Activated CD4-positive, alpha-beta T cell treated with anti-CD3 and anti-CD28 coated beads, Interleukin-2, Interleukin-4, amounts not matched to agents 100 ng/mL and 50 ng/mL, durations not matched to agents 16 hours and 8 hours (primary cell): ENCODE measurements around the gene ZBTB20.

ENCODE experiments used
- DNase-seq: peaks from one replicate; pipeline ENCODE4 v3.0.0-alpha.2; 2020; ENCODE audit warnings: low spot score

Gene ZBTB20

DNA sequence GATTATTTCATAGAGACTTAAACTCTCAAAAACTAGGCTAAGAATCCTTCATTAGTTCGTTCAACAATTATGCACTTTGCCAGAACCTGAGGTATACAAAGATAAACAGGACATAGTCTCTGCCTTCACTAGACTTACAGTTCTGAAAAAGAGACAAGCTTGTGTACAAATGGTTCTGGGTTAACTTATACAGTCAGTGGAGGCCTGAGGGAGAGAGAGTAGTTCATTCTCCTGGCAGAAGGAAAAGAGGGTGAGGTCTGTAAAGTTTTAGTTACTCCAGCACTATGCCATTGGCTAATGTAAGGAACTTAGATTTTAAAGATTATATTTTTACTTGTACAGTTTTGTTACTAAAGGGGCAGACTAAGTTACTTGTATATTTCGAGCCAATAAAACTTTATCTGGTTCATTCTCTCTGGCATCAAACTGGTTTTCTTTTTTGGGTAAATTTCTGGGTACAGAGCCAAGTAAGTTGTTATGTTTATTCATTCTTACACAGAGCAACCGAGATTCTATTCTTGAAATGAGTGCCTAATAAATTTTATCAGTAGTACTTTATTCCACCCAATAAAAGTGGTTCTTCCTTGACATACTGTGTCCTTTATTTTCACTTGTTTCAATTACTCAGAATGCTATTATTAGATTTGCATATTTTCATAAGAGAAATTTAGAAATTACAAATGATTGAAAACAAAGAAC is 574.6 kb downstream of the ZBTB20 start:
- no peak for DNase-seq

DNA sequence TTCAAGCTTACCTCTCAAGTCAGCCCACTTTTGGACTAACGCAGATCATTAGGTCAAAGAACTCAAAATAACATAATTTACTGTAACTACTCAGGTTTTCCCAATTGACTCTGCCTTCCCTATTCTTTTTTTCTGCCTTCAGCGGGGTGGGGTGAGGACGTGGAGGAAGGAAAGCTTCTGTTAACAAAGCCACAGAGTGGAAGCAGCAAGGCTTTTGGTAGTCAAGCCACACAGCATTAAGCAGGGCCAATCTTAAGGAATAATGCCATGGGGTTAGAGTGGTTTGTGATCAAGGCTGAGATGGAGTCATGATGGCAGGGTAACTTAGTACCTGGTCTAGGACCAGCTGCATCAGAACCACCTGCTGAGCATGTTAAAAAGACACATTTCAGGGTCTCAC is 575.7 kb downstream of the ZBTB20 start:
- no peak for DNase-seq

DNA sequence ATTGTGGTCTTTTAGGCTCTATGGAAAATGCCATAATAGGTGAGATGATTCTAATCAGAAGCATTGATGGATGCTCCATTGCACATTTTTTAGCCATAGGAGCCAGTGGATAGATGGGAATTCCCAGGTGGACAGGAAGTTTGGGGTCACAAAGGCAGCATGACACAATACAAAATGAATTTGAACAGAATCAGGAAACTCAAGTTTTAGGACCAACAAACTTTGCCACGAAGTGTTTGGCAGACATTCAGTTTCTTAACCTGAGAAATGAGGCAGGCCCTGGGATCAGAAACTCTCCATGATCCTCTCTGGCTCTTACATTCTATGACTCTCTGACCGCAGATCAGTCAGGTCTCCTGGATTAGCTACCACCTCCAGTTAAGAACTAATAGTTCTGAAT is 577.9 kb downstream of the ZBTB20 start:
- DNase-seq: no peak

DNA sequence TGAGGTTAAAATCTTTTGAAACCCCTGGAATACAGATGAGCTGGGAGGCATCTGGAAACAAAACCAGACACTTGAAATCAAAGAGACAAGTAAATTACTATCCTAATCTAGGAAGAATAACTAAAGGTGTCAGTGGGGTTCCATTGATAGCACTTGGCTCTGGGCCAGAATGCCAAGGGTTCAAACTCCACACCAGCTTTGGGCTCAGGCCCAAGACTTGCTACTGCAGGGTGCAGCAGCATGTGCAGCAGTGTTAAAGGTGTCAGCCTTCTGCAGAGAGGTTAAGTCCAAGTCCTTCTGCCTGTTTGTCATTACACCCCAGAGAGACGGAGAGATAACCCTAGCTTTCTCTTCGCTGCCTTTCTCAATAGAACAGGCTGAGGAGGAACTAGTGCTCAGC is 579.3 kb downstream of the ZBTB20 start:
- DNase-seq: no peak

DNA sequence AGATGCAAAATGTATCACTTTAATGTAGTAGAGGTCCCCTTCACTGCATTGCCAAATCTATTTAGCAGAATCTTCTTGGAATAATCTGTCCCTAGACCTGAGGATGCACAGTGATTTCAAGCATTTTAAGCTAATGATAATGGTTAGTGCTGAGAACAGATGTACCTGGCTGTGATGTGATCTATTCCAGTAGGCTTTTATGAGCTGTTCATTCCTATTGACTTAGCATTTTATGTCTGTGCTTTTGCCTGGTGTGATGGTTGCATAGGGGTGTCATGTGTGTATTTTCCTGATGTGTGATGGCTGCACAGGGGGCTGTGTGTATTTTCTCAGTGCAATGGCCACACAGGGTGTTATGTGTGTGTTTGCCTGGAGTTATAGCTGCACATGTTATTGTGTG is 580.3 kb downstream of the ZBTB20 start:
- no peak for DNase-seq

DNA sequence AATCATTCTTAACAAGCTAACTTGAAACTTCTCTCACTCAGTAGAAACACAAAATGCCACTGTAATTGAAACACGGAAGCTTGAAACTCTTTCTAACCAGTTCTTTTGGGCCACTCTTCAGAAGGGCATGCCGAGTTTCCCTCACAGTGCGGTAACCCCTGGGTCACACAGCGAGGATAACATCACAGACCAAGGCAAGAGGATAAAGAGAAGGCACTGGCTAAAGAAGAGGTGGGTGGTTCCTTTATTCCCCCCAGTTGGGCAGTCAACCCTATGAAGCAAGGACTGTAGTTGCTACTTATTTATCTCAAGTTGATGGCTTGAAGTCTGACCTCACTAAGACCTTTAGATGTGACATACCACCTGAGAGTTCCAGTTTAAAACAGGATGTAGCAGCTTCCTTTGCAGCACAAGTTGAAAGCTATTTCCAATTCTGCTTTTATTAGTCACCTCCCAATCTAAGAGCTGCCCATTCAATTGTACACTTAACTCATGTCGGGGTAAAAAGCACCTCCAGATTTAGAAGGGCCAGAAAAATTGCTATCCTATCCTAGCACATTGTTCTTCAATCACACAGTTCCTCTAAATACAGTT is 580.8 kb downstream of the ZBTB20 start:
- DNase-seq: no peak

DNA sequence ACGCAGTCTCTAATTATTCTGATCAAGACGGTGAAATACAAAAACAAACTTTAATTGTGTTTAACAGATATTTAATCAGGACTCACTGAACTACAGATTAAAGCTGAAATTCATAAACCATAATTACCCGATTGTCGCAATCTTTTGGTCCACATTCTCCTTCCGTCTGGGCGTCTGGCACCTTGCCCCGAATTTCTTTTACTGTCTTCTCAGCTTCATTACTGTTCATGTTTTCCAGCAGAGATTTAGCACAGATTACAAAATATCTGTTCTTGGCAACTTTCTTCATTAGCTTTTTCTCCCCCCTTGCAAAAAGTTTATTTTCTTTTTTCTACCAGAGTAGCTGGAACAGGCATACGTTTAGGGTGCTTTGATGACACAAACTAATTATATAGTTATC is 581.9 kb downstream of the ZBTB20 start:
- no peak for DNase-seq

DNA sequence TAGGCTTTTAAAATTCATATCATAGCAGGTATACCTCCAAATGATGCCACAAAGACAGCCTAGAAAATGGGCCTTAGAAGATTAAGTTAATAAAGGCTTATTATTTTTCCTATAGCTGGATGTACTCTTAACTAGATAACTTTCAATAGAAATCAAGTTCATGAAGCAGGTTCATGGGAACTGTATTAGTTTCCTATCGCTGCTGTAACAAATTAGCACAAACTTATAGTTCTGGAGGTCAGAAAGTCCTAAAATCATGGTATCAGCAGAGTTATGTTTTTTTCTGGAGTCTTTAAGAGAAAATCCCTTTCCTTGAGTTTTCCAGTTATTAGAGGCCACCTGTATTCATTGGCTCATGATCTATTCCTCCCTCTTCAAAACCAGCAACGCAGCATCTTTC is 583.4 kb downstream of the ZBTB20 start:
- no peak for DNase-seq

DNA sequence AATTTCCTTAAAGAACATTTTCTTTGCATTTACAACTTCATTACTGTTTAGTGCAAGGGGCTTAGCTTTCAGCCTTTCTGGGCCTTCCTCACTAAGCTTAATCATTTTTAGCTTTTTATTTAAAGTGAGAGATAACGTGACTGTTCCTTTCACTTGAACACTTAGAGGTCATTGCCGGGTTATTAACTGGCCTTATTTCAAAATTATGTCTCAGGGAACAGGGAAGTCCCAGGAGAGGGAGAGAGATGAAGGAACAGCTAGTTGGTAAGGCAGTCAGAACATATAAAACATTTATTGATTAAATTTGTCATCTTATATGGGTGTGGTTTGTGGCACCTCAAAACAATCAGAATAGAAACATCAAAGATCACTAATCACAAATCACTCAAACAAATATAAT is 584.5 kb downstream of the ZBTB20 start:
- DNase-seq: no peak

DNA sequence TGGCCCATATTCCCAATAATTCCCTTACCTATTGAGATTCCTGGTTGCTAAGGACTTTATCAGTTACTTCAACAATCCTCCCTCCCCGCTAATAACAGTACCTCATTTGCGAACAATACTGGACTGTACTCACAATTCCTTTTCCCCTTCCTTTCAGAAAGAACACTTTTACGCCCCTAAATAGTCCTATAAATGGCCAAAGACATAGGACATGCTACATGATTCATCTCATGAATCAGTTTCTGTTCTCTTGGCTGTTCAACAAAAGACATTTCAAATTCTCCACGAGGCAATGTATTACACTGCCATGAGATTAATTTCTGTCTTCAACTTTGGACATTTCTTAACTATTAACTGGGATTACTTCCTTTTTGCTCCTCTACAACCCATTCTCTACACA is 588.8 kb downstream of the ZBTB20 start:
- DNase-seq: no peak

DNA sequence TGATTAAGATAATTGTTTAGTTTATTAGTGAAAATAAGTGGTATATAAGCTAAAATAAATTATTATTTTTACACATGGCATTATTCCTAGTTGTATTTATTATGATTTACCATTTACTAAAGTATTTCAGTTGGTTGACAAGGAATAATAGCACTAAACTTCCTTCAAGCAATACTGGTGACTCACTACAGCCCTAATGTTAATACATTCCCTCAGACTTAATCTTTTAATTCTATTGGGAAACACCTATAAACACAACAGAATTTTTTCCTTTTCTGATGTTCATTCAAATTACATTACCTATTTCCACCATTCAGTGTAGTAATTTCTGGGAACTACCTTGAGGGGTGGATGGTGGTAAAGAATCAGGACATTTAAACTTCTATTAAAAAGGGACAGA is 589.3 kb downstream of the ZBTB20 start:
- DNase-seq: no peak

DNA sequence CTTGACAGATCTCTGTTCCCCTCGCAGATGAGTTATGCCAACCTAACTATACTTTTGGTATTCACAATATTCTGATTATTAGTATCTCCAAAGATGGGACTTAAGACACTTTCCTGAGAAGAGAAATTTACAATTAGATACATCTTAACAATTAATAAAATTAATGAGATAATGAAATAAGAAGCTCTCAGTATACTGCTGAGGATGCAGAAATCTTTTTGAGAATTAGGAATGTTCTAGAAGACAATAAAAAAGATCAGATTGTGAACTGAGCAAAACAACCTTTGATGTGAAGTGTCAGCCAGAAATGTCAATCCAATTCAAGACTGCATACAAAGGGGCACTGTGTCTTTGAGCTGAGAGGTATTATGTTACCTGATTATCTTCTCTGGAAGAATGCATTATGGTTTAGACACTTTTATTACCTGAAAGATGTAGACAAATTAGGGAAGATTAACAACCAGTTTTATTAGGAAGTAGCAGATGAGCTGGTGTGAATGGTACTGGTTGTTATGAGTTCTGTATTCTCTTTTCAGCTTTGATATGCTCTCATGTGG is 590.4 kb downstream of the ZBTB20 start:
- no peak for DNase-seq

DNA sequence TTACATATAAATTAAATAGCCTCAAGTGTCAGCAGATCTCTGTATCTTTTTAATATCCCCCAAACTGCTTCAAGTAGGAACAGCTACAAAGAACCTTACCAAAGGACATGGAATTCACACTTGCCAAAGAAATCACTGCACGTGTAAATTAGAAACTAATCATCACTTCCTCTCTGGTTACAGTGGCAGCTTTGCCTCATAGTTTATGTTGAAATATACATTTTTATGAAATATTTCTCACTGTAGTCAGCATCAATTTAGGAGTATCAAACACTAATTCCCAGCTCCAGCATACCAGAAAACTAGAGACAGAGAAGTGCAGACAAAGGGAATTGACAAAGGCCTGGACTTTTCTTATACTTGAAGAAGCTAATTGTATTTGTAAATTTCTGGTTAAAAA is 592.4 kb downstream of the ZBTB20 start:
- DNase-seq: no peak

DNA sequence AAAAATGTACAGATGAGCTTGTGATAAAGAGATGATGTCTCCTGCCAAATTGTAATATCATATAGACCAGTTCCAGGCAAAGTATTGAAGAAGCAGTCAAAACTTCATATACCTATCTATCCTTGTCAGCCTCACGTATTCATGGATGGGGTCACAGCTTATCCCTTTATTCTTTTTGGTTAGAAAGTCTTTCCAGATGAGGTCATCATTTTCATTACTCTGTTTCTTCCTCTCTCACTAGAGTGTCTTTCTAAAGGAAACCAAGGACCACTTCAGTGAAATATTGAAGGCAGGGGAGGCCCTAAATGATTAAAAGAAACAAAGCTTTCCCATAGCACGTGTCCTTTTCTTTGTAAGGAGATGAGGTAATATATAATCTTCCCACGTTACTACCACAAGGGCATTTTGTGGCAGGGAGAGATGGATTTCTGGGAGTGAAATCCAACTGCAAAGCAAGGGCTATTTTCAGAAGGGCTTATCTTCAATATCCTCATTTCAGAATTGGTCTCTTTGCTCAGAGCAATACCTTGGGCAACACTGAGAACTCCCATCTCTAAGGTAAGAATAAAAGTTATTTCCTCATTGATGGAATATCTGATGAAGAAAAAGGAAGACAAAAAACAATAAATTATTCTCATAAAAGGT is 593.0 kb downstream of the ZBTB20 start:
- no peak for DNase-seq

DNA sequence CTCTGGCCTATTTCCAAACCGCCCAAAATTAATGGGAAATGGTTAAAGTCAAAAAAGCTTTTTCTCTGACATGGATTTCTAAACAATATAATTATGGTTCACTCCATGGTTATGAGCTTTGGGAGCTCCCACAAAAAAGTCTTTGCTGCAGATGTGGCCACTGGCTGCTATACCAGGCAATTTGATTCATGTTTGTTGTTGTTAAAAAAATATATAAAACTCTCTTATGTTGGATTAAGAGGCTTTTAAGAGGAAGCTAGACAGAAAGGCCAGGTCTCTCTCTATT is 594.6 kb downstream of the ZBTB20 start:
- no peak for DNase-seq

DNA sequence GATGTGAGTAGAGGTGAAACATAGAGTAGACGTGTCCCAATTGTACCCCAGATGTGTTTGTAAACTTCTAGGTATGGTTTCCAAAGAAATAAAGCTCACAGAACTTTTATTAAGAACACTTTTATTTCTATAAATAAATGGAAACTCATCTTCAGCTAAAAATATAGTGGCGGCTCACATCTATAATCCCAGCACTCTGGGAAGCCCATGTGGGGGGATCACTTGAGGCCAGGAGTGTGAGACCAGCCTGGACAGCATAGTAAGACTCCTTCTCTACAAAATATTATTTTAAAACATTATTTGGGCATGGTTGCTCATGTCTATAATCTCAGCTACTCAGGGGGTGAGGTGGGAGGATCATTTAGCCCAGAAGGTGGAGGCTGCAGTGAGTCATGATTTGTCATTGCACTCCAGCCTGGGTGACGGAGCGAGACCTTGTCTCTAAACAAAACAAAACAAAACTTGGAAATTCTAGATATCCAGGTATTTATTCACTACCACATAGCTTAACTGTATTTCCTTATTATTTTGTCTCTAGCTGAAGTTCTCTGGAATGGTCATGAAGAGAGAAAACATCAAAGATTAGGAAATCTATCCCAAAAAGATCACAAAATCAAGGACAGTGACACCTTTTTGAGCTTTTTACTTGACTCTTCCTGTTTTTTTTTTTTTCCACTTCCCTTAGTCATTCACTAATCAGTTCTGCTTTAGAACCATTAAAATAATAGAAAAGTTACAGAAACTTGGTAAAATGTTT is 595.1 kb downstream of the ZBTB20 start:
- DNase-seq: no peak

DNA sequence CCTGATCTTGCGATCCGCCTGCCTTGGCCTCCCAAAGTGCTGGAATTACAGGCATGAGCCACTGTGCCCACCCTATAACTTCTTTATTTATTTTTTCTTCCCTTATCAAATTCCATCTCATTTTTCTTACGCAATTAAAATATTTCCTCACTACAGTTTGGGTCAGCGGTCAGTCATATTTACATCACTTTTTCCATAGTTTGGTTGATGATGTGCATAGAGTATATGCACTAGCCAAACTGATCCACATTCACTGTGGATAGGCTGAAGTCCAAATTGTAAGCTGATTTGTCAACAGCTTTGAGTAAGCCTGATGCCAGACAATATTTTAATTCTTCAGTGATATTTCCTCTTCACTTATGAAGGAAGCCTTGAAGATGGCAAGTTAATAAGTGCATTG is 596.9 kb downstream of the ZBTB20 start:
- no peak for DNase-seq

DNA sequence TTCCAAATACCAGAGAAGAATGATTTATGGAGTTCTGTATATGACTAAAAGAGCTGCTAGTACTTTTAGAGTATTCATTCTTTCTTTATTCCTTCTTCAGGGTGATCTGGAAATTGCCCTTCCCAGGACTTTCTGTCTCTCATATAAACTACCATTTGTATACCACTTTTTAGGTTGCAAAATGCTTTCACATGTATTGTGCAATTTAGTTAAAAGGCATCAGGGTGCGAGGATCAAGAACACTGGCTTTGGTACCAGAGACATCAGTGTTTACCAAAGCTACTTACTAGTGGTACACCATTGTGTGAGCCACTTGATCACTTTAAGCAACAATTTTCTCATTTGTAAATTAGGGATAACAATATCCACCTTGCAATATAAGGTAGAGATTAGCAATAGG is 601.9 kb downstream of the ZBTB20 start:
- DNase-seq: no peak

DNA sequence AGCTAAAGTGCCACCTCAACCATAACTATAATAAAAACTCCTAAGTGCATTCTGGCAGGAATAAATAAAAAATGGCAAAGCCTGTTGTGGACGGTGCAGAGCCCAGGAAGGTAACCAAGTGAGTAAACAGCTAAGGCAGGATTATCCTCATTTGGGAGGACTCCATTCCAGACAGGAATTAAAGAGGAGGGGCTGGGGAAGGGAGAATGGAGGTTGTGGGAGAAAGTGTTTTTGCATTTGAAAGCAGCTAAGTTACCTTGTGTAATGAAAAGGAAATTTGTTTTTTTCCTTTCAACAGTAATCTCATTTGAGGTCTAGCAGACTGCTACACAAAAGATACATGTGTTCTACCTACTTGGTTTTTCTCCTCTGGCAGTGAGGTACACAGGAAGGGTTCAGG is 604.7 kb downstream of the ZBTB20 start:
- no peak for DNase-seq

DNA sequence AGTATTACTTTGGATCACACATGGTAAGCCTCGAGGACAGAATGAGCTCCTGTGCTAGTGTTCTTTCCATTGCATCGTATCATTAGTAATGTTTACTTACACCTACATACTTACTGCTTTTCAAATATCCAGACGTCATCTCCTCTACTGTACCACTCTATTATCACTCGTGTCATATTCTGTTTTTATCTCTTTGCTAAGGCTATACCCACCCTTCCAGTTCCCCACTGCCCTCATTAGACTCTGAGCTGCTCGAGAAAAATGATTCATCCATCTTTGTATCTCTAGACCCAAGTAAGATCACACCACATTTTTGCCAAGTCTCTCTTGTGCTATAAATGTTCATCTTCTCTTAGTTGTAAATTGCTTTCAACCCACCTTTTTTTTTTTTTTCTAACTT is 607.6 kb downstream of the ZBTB20 start:
- DNase-seq: no peak

DNA sequence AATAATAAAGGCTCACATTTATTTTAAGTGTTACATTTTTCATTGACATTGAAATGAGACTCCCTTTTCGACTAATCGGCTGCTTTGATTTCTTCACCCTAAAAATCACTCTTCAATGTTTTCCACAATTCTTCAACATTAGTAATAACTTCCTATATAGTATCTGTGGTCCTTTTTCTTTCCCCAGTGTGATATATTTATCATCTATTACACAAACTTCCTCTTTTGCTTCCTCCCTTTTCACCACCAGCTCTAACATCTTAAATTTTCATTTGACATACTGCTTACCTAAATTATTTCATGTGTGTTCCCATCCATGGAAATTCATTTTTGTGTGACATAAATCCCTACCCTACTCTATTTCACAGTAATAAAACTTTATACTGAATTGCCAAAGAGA is 608.9 kb downstream of the ZBTB20 start:
- no peak for DNase-seq

DNA sequence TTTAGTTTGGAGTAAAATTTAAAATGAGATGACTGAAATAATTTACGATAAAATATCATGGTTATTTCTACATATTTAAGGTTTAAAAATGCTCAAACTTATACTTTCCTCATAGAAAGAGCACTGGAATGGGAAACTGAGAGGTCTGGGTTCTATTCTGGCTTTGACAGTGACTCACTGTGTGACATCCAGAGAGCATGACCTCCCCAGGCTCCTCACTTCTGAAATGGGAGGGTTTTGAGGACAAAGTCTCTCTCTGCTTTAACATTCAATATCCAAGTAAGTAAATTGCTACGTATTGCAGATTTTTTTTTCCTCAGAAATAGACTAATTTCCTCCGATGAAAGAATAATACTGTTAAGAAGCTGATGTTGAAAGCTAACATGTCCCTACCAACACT is 618.6 kb downstream of the ZBTB20 start:
- no peak for DNase-seq

DNA sequence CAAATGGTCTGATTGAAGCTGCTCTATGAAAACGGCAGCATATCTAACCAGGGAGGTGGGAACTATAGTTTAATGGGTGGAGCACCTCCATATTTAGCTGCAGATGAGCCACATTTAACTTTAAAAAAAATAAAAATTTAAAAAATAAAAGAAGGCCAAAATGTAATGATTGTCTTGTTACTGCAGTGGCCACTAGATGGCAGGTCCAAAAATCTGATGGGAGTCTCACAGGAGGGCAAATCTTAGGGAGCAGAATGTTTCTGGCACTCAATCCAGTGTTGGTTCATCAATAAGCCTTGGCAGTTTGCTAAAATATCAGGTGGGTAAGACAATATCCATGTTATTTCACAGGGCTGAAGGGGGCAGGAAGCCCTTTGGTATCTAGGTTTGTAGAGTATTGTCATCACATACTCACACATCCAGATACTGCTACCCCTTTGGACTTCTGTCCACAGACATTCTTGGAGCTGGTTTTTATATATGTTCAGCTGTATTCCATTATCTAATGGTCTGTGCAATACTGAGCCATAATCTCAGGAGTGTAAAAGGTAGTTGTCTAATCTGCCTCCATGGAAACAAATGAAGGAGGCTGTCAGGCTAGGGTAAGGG is 619.9 kb downstream of the ZBTB20 start:
- DNase-seq: no peak
